Fibroblast of pulmonary artery (primary cell): Measurements from ENCODE around the gene DDX47.

Experiments used
- DNase-seq: peaks from one replicate; pipeline ENCODE4 v3.0.0-alpha.2; 2010; ENCODE audit warnings: low read depth
- H3K4me3 ChIP-seq: replicated peaks from 2 replicates; pipeline ENCODE4 v1.5.1; 2011; ENCODE audit warnings: low read depth, mild to moderate bottlenecking, control low read depth, low read length, moderate library complexity
- TF ChIP-seq, protein P1 (sequence below): IDR thresholded peaks from 2 replicates; pipeline ENCODE4 v1.5.1; 2011; ENCODE audit warnings: mild to moderate bottlenecking, control low read depth, low read length, inconsistent platforms; ENCODE audit errors: missing control alignments

The DDX47 gene

DNA sequence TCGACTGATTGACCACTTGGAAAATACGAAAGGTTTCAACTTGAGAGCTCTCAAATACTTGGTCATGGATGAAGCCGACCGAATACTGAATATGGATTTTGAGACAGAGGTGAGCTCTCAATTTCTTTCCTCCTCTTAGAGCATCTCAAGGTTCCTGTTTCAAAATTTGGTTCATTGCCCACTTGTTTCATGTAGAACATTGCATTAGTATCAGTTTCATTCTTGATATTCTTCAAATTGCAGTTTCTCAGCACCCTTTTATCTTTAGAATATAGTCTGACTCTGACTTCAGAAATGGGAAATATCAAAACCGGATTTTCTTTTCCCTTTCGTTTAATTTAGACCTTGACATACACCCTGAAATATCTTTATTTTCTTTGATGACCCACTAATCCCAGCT lies 8.8 kb downstream of the DDX47 start:
- DNase-seq, result no peak
- TF ChIP-seq, protein P1, sequence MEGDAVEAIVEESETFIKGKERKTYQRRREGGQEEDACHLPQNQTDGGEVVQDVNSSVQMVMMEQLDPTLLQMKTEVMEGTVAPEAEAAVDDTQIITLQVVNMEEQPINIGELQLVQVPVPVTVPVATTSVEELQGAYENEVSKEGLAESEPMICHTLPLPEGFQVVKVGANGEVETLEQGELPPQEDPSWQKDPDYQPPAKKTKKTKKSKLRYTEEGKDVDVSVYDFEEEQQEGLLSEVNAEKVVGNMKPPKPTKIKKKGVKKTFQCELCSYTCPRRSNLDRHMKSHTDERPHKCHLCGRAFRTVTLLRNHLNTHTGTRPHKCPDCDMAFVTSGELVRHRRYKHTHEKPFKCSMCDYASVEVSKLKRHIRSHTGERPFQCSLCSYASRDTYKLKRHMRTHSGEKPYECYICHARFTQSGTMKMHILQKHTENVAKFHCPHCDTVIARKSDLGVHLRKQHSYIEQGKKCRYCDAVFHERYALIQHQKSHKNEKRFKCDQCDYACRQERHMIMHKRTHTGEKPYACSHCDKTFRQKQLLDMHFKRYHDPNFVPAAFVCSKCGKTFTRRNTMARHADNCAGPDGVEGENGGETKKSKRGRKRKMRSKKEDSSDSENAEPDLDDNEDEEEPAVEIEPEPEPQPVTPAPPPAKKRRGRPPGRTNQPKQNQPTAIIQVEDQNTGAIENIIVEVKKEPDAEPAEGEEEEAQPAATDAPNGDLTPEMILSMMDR, result no peak
- no peak overlapping the region for H3K4me3 ChIP-seq

DNA sequence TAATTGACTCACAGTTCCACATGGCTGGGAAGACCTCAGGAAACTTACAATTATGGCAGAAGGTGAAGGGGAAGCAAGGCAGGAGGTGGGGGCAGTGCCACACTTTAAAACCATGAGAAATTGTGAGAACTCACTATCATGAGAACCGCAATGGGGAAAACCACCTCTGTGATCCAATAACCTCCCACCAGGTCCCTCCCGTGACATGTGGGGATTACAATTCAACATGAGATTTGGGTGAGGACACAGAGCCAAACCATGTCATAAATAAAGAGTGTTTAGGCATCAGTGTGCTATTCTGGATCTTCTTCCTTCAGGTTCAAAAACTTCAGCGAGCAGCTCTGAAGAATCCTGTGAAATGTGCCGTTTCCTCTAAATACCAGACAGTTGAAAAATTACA lies 9.7 kb downstream of the DDX47 start:
- no peak for DNase-seq
- H3K4me3 ChIP-seq, result no peak overlapping the region
- TF ChIP-seq, protein P1, result no peak

GRCh38 chr12:12823300-12823699 lies 10.2 kb downstream of the DDX47 start:
- peak; percentile 80 for DNase-seq
- TF ChIP-seq, protein P1, result no peak

DNA sequence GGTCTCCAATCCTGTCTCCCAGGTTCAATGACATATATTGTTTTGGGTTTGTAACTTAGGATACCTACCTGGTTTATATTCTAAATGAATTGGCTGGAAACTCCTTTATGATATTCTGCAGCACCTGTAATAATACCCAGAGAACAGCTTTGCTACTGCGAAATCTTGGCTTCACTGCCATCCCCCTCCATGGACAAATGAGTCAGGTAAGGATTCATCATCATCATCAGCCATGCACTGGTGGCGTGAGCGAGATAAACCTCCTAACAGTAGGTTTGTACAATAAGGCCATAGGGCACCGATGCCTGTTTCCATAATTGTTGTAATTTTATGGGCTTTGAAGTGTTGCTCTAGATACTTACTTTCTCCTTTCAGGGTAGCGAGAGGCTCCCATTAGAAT lies 10.7 kb downstream of the DDX47 start:
- TF ChIP-seq, protein P1, result no peak
- DNase-seq, result no peak
- H3K4me3 ChIP-seq, result no peak overlapping the region

More at GRCh38 chr12:12823300-12823699, 10.2 kb downstream of the DDX47 start:
- H3K4me3 ChIP-seq, result no peak overlapping the region

- DNase-seq, result no peak
- TF ChIP-seq, protein P1, result no peak
- H3K4me3 ChIP-seq, result no peak overlapping the region
These were observed 22.4 kb downstream of the DDX47 start for GRCh38 chr12:12835378-12836146.

GRCh38 chr12:12836571-12836970 lies 23.4 kb downstream of the DDX47 start:
- no peak for DNase-seq
- TF ChIP-seq, protein P1, result no peak
- no peak overlapping the region for H3K4me3 ChIP-seq
